Lung microvascular endothelial cell (primary cell): Measurements from ENCODE around the gene AKAP8. TPM values are rescaled to one million over a fixed set of nuclear protein-coding genes. Genes with fewer than 3 reads are reported as not detected.
"Not testable (repeated sequence)": the region's sequence is repeated elsewhere in the genome, so short reads cannot be mapped to it uniquely, and the experiment has no call there.

Experiments
- DNase-seq, 2 donors: peaks; one replicate each; pipeline versions ENCODE4 v3.0.0 to v3.0.0-alpha.2; 2010; ENCODE audit warnings: low read depth in 2 of 2
- total RNA-seq: library from RNA; depleted of rRNA; stranded (reverse); fragments of >200 nt; gene quantifications from 2 replicates; pipeline ENCODE4 v1.2.1, GENCODE V29; 2014

The AKAP8 gene
- total RNA-seq, 1 donor from 2014 or later = 11.1 TPM

DNA sequence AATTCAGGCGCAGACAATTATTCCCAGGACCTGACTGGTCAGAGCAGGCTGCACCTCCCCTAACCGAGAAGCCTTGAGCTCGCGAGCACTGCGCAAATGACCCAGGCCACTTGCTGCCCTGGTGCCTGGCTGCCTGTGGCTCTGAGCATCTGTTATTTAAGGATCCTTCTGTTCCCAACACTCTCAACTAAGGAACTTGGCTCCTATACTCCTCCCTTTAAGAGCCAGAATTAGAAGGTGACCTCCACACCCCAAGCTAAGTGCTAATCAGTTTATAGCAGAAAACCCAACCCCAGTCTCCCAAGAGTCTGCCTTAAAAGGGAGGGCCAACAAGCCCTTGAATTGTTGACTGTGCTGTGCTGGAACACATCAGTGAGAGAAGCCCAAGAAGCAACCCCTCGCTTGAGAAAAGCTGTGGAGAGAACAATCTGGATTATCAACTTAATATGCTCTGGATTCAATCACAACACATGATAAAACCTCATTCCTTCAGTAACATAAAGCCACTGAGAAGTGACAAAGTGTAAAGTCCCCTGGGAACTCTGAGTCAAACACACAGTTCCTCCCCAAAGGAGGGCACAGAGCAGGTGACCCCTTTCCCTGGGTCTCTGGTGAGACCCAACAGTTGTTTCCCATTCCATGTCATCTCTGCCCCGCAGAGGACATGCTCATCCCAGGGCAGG lies 24.7 kb upstream of the AKAP8 start:
- DNase-seq = no peak

DNA sequence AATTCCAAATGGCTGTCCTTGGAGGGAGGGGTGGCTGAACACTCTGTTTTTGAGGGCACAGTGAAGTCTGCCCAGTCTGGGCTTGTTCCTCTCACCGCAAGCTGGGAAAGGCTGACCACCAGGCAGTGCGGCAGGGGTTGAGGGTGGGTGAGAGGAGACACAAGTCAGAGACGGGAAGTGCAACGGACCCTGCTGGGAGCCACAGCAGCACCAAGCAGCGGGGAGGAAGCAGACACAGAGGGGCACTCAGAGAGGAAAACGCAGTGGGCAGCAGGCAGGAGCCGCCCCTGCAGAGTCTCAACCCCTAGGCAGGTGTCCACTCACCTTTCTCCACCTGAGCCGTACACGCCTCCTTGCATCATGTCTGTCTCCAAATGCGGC lies 23.6 kb upstream of the AKAP8 start:
- DNase-seq = no peak

DNA sequence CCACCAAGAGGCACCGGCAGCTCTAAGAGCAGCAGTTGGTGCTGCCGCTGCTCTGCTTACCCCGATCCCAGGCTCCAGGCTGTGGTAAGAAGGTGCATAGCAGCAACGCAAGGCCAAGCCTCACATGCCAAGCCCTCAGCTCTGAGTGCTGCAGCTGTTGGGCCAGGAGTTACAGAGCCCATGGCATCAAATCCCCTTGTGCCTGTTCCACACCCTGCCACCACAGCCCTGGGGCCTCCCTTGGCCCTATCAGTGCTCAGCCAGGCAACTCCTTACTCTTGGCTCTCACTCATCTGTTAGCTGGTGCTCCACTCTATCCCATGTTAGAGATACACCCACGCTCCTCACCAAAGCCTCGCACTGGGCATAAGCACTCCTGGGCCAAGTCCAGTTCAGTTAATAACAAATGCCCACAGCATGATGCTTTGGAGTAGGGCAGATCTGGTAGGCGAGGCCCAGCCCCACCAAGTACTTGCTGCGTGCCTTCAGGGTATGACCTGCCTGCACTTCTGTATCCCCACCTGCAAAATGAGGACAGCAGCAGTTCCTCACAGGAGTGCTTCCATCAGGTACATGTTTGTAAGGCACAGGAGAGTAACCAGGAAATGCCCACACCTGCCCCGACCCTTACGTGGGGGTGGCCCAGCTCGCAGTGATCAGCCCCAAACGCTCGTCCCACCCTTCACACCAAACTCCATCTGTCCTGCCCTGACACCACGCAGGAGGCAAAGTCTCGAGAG lies 23.0 kb upstream of the AKAP8 start:
- no peak for DNase-seq

DNA sequence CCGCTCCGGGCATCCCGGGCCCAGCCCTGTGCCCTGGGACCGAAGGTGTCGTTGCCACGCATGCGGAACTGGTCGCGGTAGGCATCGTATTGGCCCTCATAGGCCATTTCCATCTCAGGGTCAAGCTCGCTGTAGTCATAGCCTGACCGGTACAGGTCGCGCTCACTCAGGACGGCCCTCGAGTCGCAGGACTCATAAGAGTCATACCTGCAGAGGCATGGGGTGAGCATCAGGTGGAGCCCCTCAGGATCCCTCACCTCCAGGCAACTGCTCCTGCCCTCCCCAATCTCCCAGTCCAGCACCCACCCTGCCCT lies 21.8 kb upstream of the AKAP8 start:
- no peak for DNase-seq

DNA sequence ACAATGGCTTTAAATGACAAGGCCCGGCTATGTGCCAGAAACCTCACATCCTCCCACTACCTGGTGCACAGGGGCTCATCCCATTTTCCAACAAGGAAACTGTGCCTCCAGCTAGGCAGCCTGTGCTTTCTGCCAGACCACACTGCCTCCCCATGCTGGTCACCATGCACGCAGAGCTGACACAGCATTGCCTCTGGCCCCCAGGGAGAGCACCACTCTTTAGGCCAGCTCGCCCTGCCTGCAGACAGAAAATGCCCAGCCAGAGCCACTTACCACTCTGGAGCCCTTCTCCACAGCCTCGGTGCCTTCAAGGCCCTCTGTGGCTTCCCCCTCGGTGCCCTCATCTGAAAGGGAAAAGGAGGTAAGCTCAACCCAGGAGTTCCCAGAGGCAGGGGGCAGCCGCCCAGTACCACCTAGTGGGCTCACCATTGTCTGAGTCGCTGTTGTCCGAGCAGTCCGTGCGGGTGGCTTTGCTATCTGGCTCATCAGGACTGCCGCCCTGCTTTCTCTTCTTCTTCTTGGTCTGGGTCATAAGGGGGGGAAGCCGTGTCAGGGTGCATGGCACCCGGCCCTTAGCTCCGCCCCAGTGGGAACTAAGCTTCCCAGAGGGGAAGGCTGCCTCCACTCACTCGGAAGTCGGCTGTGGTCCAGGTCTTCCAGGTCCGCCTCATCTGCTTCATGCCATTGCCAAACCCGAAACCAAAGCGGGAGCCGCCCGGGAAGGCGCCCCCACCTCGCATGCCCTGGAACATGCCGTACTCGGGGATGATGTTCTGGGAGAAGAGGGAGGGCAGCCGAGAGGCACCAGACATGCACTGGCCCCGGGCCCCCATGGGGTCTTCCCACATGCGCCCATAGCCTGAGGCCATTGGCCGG lies 21.2 kb upstream of the AKAP8 start:
- DNase-seq = no peak

DNA sequence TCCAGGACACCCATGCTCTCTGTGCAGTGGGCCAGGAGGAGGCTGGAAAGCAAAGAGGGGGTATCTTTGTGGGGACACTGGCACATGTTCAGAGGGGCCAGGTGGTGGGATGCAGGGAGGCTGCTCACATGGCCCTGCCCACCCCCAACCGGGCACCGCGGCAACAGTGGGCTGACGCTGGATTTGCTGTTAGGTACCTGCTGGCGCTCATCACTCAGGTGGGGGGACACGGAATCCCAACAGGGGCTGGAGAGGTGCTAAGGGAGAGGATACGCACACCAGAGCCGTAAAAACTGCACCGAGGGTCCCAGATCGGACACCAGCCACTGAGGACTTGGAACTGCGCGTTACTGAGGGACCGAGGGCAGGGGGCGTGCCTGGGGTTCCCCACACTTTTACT lies 20.0 kb upstream of the AKAP8 start:
- no peak for DNase-seq

DNA sequence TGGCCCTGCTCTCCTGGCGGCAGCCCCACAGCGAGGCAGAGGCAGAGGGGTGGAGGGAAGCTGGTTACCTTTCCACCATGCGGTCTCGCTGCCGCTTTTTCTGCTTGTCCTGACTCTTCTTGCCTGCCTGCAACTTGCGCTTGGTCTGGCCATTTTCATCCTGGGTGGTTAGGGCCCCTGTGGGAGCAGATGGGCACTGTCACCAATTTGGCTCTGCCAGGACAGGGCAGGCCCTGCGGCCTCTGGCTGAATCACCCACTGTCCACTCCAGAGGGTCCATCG lies 19.6 kb upstream of the AKAP8 start:
- no peak for DNase-seq

DNA sequence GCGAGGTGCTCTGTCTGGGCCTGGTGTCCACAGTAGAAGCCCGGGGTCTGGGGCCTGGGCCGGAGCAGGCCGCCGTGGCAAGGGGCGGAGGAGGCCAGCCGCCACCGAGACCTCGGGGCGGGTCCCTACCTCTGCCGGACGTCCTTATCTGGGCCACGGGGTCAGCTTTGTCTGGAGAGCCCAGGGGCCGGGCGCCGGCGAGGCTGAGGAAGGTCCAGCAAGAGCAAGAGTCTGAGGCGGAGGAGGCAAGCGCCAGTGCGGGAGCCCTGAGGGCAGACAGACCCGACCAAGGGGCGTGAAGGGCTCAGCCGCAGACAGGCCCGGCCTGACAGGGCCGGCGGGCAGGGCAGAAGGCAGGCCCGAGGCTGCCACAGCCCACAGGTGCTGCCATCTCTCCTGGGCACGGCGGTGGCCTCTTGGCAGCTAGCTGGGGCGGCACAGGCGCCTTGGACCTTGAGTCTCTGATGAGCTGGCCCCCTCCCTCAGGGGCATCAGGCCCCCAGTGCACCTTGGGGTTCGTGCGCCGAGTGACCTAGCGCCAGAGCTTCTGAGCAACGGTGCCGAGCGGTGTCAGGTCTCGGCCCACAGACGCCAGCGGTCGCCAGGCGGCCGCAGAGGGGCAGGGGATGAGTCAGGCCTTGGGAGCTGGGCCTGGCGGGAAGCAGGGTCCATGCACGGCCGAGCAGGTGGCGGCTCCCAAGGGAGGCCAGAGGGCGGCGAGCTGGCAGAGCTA lies 19.1 kb upstream of the AKAP8 start:
- DNase-seq = no peak

DNA sequence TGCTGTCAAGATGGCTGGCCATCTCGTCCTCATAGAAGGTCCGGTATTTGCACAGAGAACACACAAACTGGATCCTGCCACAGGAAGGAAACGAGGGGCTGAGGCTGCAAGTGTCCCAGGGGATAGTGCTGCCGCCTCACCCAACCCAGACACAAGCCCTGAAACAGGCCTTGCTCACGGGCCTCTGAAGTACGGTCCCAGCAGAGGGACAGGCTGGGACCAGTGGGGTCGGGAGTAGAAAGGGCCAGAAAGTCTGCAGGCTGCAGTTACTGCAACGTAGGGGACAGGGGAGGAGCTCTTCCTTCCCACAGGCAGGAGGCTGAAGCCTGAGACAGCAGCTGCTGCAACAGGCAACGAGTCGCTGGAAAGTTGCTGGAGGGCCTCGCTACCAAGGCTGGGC lies 18.2 kb upstream of the AKAP8 start:
- DNase-seq = no peak

DNA sequence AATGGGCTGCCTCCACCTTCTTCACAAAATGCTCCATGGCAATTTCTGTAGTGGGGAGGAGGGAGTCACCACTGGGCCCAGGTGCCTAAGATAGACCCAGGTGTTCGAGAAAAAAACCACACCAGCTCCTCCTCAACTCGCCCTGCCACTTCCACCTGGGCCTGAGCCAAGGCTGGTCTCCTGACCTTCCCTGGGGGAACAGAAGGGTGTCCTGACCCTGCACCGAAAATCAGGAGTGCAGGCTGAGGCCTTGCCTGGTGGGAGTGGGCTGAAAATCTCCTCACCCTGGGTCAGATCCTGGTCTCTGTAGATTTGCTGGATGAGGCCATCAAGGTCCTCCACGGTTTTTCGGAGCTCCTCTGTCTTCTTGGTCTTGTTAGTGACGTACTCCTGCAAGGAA lies 17.6 kb upstream of the AKAP8 start:
- DNase-seq = no peak

DNA sequence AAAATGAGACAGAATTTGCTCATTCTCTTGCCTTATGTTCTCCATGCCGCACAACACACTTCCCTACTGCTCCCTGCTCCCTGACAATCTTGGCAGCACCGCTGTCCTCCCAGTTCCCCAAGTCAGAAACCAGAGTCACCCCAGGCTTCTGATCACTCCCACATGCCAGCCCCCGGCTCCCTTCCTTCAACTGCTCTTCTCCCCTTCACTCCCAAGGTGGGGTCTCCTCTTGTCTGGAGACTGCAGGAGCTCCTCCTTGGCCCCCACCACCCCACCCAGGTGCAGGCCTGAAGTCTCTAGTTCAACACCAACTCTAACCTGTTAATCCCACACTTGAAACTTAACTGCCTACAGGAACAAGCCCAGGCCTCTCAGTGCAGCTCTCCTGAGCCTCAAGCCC lies 16.8 kb upstream of the AKAP8 start:
- no peak for DNase-seq

DNA sequence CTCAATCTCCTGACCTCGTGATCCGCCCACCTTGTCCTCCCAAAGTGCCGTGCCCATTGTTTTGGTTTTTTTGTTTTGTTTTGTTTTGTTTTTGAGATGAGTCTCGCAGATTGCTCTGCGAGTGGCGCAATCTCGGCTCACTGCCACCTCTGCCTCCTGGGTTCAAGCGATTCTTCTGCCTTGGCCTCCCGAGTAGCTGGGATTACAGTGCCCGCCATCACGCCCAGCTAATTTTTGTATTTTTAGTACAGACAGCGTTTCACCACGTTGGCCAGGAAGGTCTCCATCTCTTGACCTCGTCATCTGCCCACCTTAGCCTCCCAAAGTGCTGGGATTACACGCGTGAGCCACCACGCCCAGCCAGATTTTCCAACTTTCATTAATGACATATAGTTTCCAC lies 15.7 kb upstream of the AKAP8 start:
- not testable (repeated sequence) for DNase-seq

DNA sequence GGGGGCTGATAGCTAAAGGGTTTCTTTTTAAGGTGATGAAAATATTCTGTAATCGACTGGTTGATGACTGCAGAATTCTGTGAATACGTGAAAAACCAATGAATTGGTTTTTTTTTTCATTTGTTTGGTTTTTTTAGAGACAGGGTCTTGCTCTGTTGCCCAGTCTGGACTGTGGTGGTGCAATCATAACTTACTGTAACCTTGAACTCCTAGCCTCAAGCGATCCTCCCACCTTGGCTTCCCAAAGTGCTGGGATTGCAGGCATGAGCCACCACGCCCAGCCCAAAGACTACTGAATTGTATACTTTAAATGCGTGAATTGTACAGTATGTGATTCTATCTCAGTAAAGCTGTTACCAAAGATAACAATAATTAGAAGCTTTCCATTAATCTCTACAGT lies 14.8 kb upstream of the AKAP8 start:
- DNase-seq = no peak

DNA sequence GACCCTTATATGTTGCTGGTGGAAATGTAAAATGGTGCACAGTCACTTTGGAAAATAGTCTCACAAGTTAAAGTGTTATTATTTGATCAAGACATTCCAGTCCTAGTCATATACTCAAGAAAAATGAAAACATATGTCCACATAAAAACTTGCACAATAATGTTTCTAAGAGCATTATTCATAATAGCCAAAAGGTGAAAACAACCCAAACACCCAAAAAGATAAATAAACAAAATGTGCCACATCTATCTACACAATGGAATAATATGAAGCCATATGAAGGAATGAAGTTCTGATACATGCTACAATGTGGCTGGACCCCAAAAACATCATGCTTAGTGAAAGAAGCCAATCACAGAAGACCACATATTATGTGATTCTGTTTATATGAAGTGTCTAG lies 14.4 kb upstream of the AKAP8 start:
- no peak for DNase-seq

DNA sequence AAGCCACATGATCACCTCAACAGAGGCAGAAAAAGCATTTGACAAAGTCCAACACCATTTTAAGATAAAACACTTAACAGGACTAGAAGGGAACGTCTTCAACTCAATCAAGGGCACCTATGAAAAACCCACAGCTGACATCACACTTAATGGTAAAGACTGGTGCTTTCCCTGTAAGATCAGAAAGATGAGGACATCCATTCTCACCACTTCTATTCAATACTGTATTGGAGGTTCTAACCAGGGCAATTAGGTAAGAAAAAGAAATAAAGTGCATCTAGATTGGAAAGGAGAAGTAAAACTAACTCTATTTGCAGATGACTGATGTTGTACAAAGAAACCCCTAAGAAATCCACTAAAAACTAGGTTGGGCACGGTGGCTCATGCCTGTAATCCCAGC lies 11.2 kb upstream of the AKAP8 start:
- DNase-seq = no peak

DNA sequence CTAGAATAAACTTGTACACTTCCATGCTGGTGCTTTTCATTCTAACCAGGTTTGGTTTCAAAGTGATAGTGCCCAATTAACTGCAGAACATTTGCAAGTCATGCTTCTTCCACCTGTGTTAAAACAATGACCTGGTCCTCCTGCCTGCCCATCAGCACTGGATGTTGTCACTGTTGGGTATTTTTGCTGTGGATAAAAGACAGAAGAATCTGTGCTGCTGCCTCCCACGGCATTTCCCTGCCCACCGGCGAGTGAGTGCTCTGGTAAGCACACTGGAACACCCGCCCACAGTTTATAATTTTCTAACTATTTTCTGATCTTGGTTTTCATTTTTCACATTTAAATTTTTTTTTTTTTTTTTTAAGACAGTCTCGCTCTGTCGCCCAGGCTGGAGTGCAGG lies 2.3 kb upstream of the AKAP8 start:
- no peak for DNase-seq

DNA sequence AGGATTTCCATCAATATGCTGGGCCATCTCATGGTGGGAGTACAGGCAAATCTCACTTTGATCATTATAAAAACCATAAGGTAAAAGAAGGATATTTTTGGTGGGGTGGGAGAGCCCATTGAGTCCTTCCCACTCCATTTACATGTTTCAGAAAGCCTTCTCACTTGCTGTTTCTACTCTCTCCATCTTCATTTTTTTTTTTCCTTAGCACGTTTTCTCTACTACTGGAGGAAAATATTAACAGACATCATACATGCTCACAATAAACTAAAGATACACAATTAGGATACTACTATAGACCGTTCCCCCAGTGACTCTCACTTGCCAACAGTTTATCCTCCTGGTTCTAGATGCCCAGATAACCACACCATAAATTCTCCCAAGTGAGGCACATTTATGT lies 1.8 kb upstream of the AKAP8 start:
- no peak for DNase-seq

DNA sequence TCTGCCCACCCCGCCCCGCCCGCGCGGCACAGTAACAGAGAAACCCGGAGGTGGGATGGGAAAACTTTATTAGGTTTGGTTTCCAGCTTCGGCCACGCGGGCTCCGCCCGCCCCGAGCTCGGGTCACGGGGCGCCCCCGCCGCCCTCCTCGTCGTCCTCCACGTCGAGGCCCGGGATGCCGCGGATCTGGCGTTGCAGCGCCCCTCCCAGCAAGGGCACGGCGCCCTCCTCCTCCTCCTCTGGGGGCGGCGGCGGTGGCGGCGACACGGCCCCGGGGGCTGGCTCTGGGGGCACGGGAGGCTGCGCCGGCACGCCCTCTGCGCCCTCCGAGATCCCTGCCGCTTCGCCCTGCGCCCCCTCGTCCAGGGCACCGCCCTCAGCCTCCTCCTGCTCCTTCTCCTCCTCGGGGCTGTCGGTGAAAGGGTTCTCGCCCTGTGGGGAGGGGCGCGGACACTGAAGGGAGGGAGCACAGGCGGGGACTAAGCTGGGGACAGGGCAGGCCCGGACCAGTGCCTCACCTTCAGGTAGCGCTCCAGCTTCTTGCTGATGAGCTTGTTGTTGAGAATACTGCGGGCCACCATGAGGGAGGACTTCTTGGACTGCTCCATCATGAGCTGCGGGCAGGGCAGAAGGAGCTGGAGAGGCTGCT lies 536 bp upstream of the AKAP8 start:
- peak; percentile 44 to 58 for DNase-seq

DNA sequence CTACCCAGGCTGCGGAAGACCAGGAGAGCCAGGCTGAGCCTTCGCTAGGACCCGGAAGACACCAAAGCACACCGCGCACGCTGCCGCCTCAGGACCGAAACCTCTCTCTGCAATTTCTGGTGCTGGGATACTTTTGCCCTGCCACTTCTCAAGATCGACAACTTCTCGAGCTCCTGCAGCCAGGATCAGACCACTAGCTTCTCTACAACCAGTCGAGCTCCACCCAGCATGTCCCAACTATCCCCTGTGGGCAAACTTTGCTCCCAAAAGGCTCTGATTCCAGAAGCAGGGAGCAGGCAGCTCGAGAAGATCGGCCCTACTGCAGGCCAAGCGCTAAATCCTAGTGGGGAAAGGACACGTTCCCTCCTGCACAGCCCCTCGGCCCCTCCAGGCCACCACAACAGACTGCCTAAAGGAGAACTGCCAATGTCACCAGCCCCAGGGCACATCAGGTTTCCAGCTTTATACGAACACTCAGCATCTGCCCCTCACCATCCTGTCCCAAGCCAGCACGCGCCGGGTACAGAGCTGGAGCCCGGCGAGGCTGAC lies 979 bp downstream of the AKAP8 start:
- DNase-seq = peak; percentile 51 to 65

DNA sequence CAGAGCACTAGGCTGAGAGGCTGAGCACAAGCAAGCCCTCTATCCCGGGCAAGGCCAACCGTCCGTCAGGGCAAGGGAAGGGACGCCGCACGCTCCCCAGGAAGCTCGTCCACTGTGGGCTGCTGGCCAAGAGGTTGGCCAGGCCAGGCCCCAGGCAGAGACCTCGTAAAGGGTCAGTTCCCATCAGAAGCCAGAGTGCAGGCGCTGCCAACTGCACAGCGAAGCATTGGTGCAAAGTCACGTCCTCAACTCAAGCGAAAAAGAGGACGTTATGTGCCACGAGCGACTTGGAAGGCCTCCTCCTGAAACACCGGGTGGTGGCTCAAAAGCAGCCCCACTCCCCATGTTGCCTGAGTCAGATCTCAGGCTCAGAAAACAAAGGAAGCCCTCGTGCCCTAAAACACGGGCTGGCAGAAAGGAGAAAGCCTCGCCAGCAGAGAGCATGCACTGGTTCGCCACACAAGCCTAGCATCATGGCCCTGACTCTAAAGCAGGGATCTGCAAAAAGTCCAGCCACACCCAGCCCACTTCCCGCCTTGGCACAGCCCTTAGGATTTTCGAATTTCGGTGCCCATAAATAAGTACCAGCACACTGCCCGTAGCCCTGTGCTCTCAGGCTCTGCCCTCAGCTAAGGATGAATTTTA lies 4.7 kb downstream of the AKAP8 start:
- DNase-seq = peak; percentile 60 to 89

DNA sequence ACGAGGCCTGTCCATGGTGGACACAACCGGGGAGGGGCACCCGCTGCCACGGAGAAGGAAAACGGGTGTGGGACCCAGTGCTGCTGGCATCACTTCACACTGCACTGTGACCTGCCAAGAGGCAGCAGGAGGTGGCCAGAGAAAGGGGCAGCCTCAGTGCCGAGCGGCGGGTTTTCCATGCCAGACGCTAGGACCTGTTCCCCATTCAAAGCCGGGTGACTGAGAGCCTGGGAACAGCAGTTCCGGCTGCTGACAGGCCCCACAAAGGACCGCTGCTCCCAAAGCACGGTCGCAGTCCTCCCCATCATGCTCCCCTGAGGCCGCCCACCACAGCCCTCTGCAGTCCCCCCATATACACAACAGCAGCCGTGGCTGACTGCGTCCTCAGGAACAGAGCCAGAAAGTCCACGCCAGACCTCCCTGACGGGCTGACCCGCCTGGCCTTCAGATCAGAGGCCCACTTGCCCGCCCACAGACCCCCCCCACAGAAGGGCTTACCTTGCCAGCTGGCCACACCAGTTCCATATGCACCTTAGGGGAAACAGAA lies 5.4 kb downstream of the AKAP8 start:
- DNase-seq = peak in 1 of 2 donors; percentile 20
